ENCODE results near the gene BEX2. TPM values are rescaled to one million over a fixed set of nuclear protein-coding genes. Genes with fewer than 3 reads are reported as not detected.
"Not testable (repeated sequence)": the region's sequence is repeated elsewhere in the genome, so short reads cannot be mapped to it uniquely, and the experiment has no call there.

BEX2 gene
- 41.2 TPM for polyA plus RNA-seq (ENCODE audit: insufficient read length)

GRCh38 chrX:103310555-103311398 is at the start of gene BEX2:
TSS of gene BEX2 (minus strand) at chrX:103310990. CDS start at chrX:103309976, 1,014 bp downstream.
- no peak for DNase-seq (ENCODE audit: low read depth)

DNA sequence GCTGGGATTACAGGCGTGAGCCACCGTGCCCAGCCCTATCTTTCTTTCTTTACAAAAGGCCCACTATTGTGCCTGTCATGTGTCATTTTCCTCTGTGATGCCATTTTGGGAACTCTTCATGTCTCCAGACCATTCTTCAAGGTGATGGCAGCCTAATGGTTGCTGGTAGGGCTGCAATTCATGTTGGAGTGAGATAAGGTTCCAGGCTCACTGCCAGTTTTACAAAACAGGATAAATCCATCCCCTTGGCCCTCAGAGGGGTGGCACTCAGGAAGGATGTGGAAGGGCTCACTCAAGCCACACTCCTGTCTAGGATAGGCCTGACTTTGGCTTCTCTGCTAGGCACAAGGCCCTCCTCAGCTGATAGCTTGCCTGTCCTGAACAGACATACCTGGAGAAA is 49.3 kb upstream of the BEX2 start:
- no peak for DNase-seq (ENCODE audit: low read depth)

DNA sequence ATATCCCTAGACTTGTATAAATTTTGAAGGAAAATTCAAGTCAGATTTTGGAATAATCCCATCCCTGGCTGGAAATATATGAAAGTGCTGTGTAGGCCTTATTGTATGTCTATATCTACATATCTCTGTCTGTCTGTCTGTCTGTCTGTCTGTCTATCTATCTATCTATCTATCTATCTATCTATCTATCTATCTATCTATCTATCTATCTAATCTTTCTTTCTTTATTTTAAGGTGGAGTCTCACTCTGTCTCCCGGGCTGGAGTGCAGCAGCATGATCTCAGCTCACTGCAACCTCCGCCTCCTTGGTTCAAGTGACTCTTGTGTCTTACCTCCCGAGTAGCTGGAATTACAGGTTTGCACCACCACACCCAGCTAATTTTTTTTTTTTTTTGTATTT is 48.8 kb upstream of the BEX2 start:
- not testable (repeated sequence) for DNase-seq (ENCODE audit: low read depth)

DNA sequence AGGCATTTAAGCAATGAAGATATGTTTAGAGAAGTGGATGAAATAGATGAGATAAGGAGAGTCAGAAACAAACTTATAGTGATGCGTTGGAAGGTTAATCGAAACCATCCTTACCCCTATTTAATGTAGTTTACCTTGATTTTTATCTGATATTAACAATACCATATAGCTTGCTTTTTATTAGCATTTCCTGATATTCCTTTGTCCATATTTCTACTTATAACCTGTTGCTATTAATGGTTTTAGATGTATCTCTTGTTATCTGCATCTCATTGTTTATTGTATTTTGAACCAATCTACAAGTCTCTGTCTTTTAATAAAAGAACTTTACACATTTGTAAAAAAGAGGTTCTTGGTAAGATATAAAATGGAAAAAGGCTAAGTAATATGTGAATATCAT is 47.1 kb upstream of the BEX2 start:
- no peak for DNase-seq (ENCODE audit: low read depth)

- no peak for DNase-seq (ENCODE audit: low read depth)
Observed at GRCh38 chrX:103356858-103357257, 46.1 kb upstream of the BEX2 start.

GRCh38 chrX:103356130-103356798 is 45.5 kb upstream of the BEX2 start, which contains the start of gene TCEAL9:
TSS of gene TCEAL9 (plus strand) at chrX:103356506. CDS start at chrX:103357685, 1,179 bp downstream.
- peak; percentile 84 for DNase-seq (ENCODE audit: low read depth)

DNA sequence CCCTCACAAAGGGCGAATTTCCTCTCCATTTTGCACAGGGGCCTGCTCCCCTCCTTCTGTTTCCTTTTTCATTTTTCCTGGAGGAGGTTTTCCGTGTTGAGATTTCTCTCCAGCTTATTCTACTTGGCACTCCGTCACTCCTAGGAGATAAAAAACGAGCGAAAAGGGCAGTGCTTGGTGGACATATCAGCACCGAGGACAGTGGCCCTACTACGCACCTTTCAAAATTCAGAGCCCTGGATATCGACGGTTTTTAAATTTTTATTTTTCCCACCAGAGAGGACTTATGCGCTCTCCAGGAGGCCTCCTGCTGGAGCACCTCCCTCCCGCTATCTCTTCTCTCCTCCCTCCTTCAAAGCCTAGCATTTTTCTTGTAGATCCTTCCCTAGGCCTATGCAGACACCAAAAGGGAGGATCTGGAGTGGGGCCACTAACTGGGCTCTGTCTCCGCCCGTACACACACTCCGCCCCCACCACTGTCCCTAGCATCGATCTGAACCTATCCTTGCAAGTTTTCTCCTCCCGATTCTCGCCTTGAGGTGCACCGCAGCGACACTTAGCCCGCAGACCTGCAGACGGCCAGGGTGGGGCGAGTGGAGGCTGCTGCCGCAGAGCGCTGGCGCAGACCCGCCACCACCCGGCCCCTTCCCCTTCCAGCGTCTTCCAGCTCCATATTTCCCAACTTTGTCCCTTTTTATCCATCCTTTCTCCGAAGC is 37.0 kb upstream of the BEX2 start:
- DNase-seq (ENCODE audit: low read depth) = no peak

- no peak for DNase-seq (ENCODE audit: low read depth)
Observed at GRCh38 chrX:103344606-103345005, 33.8 kb upstream of the BEX2 start.

- no peak for DNase-seq (ENCODE audit: low read depth)
Observed at GRCh38 chrX:103343105-103343504, 32.3 kb upstream of the BEX2 start.

GRCh38 chrX:103338663-103339062 is 27.9 kb upstream of the BEX2 start:
- DNase-seq (ENCODE audit: low read depth) = no peak

GRCh38 chrX:103330681-103331288 is 20.0 kb upstream of the BEX2 start:
- DNase-seq (ENCODE audit: low read depth) = no peak

GRCh38 chrX:103329991-103330390 is 19.2 kb upstream of the BEX2 start, which contains the start of gene TCEAL7:
TSS of gene TCEAL7 (plus strand) at chrX:103330239. CDS start at chrX:103331404, 1,165 bp downstream.
- peak; percentile 62 for DNase-seq (ENCODE audit: low read depth)

DNA sequence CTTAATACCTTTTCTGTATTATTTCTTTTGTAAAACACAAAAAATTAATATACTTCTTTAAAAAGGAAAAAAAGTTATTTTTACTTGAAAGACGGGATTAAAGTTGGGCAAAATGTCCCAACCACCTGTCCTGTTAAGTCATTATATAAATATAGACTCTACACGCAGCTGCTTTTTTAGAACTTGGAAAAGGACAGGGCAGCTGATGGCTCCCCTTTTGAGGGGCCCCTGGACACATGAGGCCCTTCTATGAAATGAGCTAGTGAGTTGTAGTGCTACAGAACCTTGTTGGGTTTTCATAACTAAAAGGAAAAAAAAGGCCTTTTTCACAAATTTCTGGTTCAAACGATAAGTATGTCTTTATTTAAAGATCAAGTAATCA is 600 bp upstream of the BEX2 start:
- DNase-seq (ENCODE audit: low read depth) = no peak

- DNase-seq (ENCODE audit: low read depth) = no peak
Observed at GRCh38 chrX:103309860-103310554, 783 bp downstream of the BEX2 start.

- not testable (repeated sequence) for DNase-seq (ENCODE audit: low read depth)
Observed at GRCh38 chrX:103305666-103306065, 5.1 kb downstream of the BEX2 start.

DNA sequence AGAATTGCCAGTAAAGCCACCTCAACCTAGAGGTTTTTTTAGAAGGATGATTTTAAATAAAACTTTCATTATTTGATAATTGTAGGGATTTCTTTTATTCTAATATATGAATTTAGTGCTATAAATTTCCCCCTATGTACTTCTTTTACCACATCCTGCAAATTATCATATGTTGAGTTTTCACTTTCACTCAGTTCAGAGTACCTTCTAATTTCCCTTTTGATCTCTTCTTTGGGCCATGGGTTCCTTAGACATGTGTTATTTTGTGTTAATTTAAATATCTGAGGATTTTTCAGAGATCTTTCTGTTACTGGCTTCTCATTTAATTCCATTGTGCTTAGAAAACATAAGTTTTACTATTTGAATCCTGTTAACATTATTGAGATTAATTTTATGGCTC is 6.1 kb downstream of the BEX2 start:
- no peak for DNase-seq (ENCODE audit: low read depth)

DNA sequence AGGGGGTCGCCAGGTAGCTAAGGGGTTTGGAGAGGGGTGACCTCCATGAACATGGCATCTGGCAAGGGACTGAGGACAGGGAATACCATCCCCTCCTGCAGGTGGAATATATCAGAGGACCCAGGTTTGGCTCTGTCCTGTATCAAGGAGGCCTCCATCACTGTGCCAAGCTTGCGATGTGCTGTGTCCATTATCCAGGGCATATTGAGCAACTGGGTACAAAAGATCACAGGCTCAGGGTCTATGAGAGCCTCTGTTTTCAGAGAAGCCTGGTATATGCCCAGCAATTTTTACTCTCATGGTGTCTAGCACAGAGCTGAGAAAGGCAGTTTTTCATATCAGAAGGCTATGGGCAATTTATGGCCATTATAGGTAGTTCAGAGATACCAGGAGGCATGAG is 17.7 kb downstream of the BEX2 start:
- no peak for DNase-seq (ENCODE audit: low read depth)

GRCh38 chrX:103279624-103280023 is 31.2 kb downstream of the BEX2 start:
- no peak for DNase-seq (ENCODE audit: low read depth)

DNA sequence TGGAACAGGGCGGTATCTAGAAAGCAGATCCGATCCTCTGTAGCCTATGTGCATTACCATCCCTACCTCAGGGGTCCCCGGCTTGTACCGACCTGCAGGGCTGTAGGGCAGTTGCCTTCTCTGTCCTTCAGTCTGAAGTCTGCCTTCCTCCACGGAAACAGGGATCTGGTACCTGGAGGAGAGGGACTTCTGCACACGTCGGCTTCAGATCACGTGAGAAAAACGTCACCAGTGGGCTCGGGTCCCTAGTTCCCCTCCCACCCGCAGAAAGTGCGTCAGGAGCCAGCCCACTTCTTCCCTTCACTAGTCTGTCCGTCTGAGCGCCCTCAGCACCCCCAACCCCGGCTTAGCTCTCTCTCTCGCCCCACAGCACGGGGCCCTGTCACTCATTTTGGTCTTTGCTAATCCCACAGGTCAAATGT is 34.2 kb downstream of the BEX2 start, which contains the start of gene TCEAL5:
TSS of gene TCEAL5 (minus strand) at position 170 of the 422 bp plus-strand sequence. CDS start 2,187 bp downstream, outside the sequence.
- no peak for DNase-seq (ENCODE audit: low read depth)

DNA sequence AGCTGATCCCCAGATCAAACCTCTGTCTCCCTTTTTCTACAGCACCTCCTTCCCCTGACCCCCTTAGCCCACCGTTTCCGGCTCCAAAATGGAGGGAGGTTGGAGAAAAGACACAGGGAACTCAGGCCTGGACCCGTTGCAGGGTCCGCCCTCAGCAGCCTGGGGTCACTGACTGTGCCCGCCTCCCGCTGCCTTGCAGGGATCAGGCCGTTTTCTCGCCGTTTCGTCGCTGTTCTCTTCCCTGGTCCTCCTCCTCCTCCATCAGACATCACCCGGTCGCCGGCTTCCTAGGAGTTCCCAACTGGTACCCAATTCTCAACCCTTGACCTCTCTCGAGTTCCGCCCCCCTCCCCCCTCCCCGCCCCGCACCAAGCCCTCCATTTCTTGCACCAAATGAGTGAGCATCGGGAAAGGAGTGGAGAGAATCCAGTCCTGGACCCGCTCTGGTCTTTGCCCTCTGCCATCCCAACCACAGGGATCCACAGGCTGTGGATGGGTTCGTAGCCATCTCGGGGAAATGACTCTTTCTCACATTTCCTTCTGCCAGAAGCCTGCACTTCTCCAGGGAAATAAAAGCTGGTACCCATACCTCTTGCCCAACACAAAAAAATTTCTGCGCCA is 34.7 kb downstream of the BEX2 start:
- DNase-seq (ENCODE audit: low read depth) = no peak

DNA sequence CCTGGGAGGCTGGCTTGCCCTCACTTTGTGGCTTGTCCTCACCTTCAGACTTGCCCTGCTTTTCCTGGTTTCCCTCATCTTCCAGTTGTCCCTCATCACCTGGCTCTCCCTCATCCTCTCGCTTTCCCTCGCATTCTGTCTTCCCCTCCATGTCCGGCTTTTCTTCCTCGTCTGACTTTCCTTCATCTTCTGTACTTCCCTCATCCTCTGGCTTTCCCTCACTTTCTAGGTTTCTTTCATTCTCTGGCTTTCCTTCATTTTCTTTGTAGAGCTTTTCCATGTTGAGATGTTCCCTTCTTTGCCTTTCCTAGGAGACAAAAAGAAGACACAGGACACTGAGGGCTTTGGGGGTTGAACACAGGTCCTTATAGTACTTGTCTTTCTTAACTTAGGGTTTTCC is 36.5 kb downstream of the BEX2 start:
- no peak for DNase-seq (ENCODE audit: low read depth)
